Omental fat pad (tissue), 4 donors: Measurements from ENCODE around the gene CNTN4. TPM values are rescaled to one million over a fixed set of nuclear protein-coding genes. Genes with fewer than 3 reads are reported as not detected.

Experiments used
- ATAC-seq: fragments of 150-250 bp; one replicate; pipeline ENCODE4 v1.9.1; 2016; ENCODE audit warnings: mild to moderate bottlenecking, moderate library complexity; ENCODE audit not compliant: low FRiP score
- DNase-seq: peaks from one replicate; pipeline ENCODE4 v3.0.0-alpha.2; 2019; ENCODE audit warnings: low spot score
- CTCF ChIP-seq, 3 donors: fragments of 450-650 bp; IDR thresholded peaks; one replicate each; pipeline ENCODE4 v1.5.1; 2016 to 2017; ENCODE audit warnings: antibody characterized with exemption in 3 of 3, mild to moderate bottlenecking in 3 of 3, moderate library complexity in 2 of 3
- total RNA-seq, 4 donors: library from RNA; depleted of rRNA; stranded (reverse); fragments of >200 nt; gene quantifications; one replicate each; pipeline ENCODE4 v1.1.0, GENCODE V29; 2016

Gene CNTN4
- total RNA-seq, 4 donors from 2014 or later, result 2.6 to 9.5 (median 7.2) TPM

- no peak for DNase-seq
- TF ChIP-seq CTCF (IDR thresholded peaks at IDR 0.05), result no peak
- no peak for ATAC-seq
Measured at GRCh38 chr3:2092758-2093157, 5.9 kb upstream of the CNTN4 start.

DNA sequence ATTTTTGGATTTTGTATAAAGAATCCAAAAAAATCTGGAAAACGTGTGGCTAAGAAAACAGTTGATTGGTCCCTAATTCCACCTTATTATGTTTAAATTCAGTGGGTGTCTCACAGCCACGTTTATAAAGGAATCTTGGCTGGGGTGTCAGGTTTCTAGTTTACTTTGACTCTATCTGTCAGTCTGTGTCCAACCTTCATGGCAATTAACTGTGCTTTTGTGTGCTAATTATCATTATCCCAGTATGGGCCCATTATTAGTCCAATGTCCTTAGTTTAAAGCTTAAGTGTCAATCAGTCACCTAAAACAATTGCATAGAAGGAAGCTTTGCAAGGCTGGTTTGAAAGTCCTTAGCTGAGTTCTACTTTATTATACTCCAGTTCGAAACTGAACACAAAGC, 3.7 kb upstream of the CNTN4 start:
- DNase-seq, result no peak
- ATAC-seq, result no peak
- no peak for TF ChIP-seq CTCF (IDR thresholded peaks at IDR 0.05)

DNA sequence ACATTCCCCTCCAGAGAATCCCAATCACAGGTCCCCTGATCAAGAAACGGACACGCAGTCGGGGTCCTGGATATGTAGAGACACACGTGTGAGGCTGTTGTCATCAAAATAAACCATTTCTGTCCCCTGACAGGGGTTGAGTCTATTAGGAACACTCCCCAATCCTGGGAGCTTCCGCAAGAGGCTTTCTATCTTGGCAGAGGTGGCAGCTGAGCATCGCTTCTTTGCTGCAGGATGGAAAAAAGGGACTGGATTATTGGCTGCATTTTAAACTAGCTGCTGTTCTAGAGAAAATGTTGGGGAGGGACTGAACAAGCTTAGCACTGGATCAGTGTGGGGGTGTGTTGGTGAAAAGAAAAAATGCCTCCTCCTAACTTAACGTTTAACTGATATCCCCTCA, 2.5 kb upstream of the CNTN4 start:
- no peak for DNase-seq
- no peak for ATAC-seq
- no peak for TF ChIP-seq CTCF (IDR thresholded peaks at IDR 0.05)

DNA sequence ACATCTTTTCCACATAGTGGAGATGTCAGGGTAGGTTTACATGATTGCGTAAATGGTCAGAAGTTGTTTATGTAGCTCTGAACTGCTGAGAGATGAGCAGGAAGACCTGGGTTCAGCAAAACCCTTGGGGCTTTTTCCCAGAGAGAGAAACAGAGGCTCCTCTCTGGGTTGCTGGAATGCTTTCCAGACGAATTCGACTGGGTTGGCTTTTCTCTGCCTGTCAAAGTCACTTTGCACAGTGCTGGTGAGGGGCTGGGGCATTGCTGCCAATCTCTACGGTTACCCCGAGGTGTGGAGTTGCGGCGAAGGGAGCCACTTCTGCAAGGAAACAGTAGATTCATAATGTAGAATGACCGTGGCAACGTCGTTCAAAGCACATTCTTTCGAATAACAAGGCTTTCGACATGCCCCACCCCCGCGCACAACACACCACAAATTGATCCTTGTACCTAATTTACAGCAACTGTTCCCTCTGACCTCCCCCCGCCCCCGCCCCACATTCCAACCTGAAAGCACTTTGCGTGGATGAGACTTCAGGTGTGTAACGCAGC, 950 bp upstream of the CNTN4 start:
- ATAC-seq, result peak; percentile 37
- no peak for TF ChIP-seq CTCF (IDR thresholded peaks at IDR 0.05)
- DNase-seq, result no peak

- no peak for DNase-seq
- no peak for TF ChIP-seq CTCF (IDR thresholded peaks at IDR 0.05)
- peak; percentile 53 for ATAC-seq
Measured at GRCh38 chr3:2099028-2099671, 484 bp downstream of the CNTN4 start.

DNA sequence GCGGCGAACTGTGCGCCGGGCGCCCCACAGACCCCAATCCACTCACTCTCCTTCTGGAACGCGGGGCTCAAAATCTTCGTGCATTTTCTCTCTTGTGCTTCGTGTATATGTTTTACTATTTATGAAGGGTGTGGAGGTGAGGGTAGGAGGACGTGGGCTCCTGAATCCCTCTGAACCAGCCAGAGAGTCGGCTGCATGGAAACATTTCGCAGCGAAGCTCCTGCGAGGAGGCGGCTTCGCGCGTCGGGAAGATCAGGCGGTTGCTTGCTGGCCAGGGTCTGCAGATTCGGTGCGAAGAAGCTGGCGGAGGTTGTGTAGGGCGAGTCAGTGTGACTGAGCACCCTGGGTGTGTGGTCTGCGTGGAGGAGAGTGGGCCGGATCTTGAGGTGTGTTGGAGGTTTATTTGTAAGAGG, 1.1 kb downstream of the CNTN4 start:
- no peak for TF ChIP-seq CTCF (IDR thresholded peaks at IDR 0.05)
- DNase-seq, result no peak
- ATAC-seq, result peak; percentile 26

DNA sequence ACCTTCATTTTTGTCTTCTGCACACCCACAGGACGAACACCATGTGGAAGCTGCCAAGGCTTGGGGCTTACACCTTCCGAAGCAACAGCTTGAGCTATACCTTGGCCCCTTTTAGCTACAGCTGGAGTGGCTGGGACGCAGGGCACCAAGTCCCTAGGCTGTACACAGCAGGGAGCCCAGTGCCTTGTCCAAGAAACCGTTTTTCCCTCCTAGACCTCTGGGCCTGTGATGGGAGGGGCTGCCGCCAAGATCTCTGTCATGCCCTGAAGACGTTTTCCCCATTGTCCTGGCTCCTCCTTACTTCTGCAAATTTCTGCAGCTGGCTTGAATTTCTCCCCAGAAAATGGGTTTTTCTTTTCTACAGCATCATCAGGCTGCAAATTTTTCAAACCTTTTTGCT, 7.8 kb downstream of the CNTN4 start:
- DNase-seq (no peak), ATAC-seq (no peak)
- no peak for TF ChIP-seq CTCF (IDR thresholded peaks at IDR 0.05)
